Right lung (tissue), 5 donors: Measurements from ENCODE around the gene BOD1L1. TPM values are rescaled to one million over a fixed set of nuclear protein-coding genes. Genes with fewer than 3 reads are reported as not detected.

Experiments used
- DNase-seq, 2 donors: peaks; one replicate each; pipeline ENCODE4 v3.0.0-alpha.2; 2013
- polyA plus RNA-seq, 5 donors: library from polyadenylated mRNA; unstranded; fragments of 120-200 nt; gene quantifications; one replicate each; pipeline versions ENCODE4 v1.2.1 to v1.2.3, GENCODE V29; 2013; ENCODE audit warnings: inconsistent platforms in 1 of 5, low replicate concordance in 1 of 5; ENCODE audit not compliant: insufficient read length in 5 of 5, insufficient read depth in 1 of 5

Gene BOD1L1
- polyA plus RNA-seq, 5 donors, result 44.3 to 73.9 (median 67.4) TPM

GRCh38 chr4:13539619-13540445 lies 87.7 kb downstream of the BOD1L1 start:
- no peak for DNase-seq

- DNase-seq, result no peak
These were observed 88.4 kb downstream of the BOD1L1 start for GRCh38 chr4:13539047-13539618.

GRCh38 chr4:13538427-13538973 lies 89.0 kb downstream of the BOD1L1 start:
- DNase-seq, result no peak

GRCh38 chr4:13537832-13538177 lies 89.7 kb downstream of the BOD1L1 start:
- no peak for DNase-seq

GRCh38 chr4:13537011-13537831 lies 90.3 kb downstream of the BOD1L1 start:
- DNase-seq, result no peak

GRCh38 chr4:13536607-13537006 lies 90.9 kb downstream of the BOD1L1 start:
- DNase-seq, result no peak

GRCh38 chr4:13535708-13536361 lies 91.7 kb downstream of the BOD1L1 start:
- no peak for DNase-seq

GRCh38 chr4:13535118-13535517 lies 92.4 kb downstream of the BOD1L1 start:
- no peak for DNase-seq

- no peak for DNase-seq
These were observed 93.0 kb downstream of the BOD1L1 start for GRCh38 chr4:13534344-13535063.

GRCh38 chr4:13533670-13534343 lies 93.7 kb downstream of the BOD1L1 start:
- DNase-seq, result no peak

- no peak for DNase-seq
These were observed 95.9 kb downstream of the BOD1L1 start for GRCh38 chr4:13531625-13531998.

- DNase-seq, result no peak
These were observed 96.5 kb downstream of the BOD1L1 start for GRCh38 chr4:13530823-13531624.

- no peak for DNase-seq
These were observed 98.2 kb downstream of the BOD1L1 start for GRCh38 chr4:13529128-13529919.

- DNase-seq, result no peak
These were observed 98.8 kb downstream of the BOD1L1 start for GRCh38 chr4:13528821-13529127.

- DNase-seq, result no peak
These were observed 99.3 kb downstream of the BOD1L1 start for GRCh38 chr4:13527981-13528820.

GRCh38 chr4:13527192-13527980 lies 100.1 kb downstream of the BOD1L1 start:
- DNase-seq, result no peak

- no peak for DNase-seq
These were observed 100.9 kb downstream of the BOD1L1 start for GRCh38 chr4:13526658-13527057.
